ENCODE results near the gene LCE1F. TPM values are rescaled to one million over a fixed set of nuclear protein-coding genes. Genes with fewer than 3 reads are reported as not detected.

The LCE1F gene
- total RNA-seq, 1 donor from 2014 or later, result not detected

DNA sequence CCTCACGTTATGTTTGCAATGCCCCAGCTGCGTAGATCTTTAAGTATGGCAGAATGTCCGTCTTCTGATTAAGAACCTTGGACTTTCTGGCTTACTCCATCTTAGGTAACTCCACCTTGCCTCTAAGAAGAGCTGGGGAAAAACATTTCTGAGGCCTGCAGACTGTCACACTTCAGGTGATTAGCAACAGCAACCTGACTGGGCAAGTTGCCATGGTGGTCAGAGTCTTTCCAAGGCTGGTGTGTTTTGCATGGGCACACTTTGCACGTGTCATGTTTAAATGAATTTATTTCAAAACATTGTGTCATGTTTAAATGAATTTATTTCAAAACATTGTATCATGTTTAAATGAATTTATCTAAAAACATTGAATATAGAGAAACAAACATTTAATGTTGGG lies 16.3 kb upstream of the LCE1F start:
- peaks cover 66% of the 10 kb centered on the region for H3K9me3 Mint-ChIP-seq (ENCODE audit: low read depth)
- no peak overlapping the region for H3K27ac Mint-ChIP-seq
- no peak for TF ChIP-seq CTCF (IDR thresholded peaks at IDR 0.05; ENCODE audit: unreplicated experiment)
- peaks cover 4% of the 10 kb centered on the region for H3K36me3 Mint-ChIP-seq (ENCODE audit: insufficient read depth)
- no peak overlapping the region for H3K4me3 Mint-ChIP-seq (ENCODE audit: low read depth)
- no peak for DNase-seq (ENCODE audit: low spot score, unreplicated experiment)
- no peaks in the 10 kb centered on the region for H3K27me3 Mint-ChIP-seq
- no peaks in the 10 kb centered on the region for H3K4me1 Mint-ChIP-seq (ENCODE audit: low read depth)

GRCh38 chr1:152759453-152760173 lies 15.3 kb upstream of the LCE1F start:
- Mint-ChIP-seq H3K27ac (no peak overlapping the region), H3K36me3 (ENCODE audit: insufficient read depth) (peaks cover 4% of the 10 kb centered on the region), H3K9me3 (ENCODE audit: low read depth) (peaks cover 60% of the 10 kb centered on the region), H3K27me3 (no peaks in the 10 kb centered on the region), H3K4me3 (ENCODE audit: low read depth) (no peak overlapping the region), H3K4me1 (ENCODE audit: low read depth) (no peaks in the 10 kb centered on the region)
- no peak for TF ChIP-seq CTCF (IDR thresholded peaks at IDR 0.05; ENCODE audit: unreplicated experiment)
- no peak for DNase-seq (ENCODE audit: low spot score, unreplicated experiment)

GRCh38 chr1:152760551-152761190 lies 14.3 kb upstream of the LCE1F start:
- Mint-ChIP-seq H3K27me3 (no peaks in the 10 kb centered on the region), H3K27ac (no peak overlapping the region), H3K4me3 (ENCODE audit: low read depth) (no peak overlapping the region), H3K4me1 (ENCODE audit: low read depth) (no peaks in the 10 kb centered on the region), H3K9me3 (ENCODE audit: low read depth) (peaks cover 56% of the 10 kb centered on the region), H3K36me3 (ENCODE audit: insufficient read depth) (peaks cover 4% of the 10 kb centered on the region)
- no peak for TF ChIP-seq CTCF (IDR thresholded peaks at IDR 0.05; ENCODE audit: unreplicated experiment)
- no peak for DNase-seq (ENCODE audit: low spot score, unreplicated experiment)

- no peak for DNase-seq (ENCODE audit: low spot score, unreplicated experiment)
- Mint-ChIP-seq H3K27ac (no peak overlapping the region), H3K4me3 (ENCODE audit: low read depth) (no peak overlapping the region), H3K36me3 (ENCODE audit: insufficient read depth) (peaks cover 4% of the 10 kb centered on the region), H3K4me1 (ENCODE audit: low read depth) (no peaks in the 10 kb centered on the region), H3K27me3 (no peaks in the 10 kb centered on the region), H3K9me3 (ENCODE audit: low read depth) (peaks cover 60% of the 10 kb centered on the region)
- TF ChIP-seq CTCF (IDR thresholded peaks at IDR 0.05; ENCODE audit: unreplicated experiment), result no peak
Measured at GRCh38 chr1:152761609-152762213, 13.2 kb upstream of the LCE1F start.

- Mint-ChIP-seq H3K27me3 (no peaks in the 10 kb centered on the region), H3K4me1 (ENCODE audit: low read depth) (no peaks in the 10 kb centered on the region), H3K4me3 (ENCODE audit: low read depth) (no peak overlapping the region), H3K9me3 (ENCODE audit: low read depth) (peaks cover 63% of the 10 kb centered on the region), H3K27ac (no peak overlapping the region), H3K36me3 (ENCODE audit: insufficient read depth) (peaks cover 4% of the 10 kb centered on the region)
- no peak for TF ChIP-seq CTCF (IDR thresholded peaks at IDR 0.05; ENCODE audit: unreplicated experiment)
- no peak for DNase-seq (ENCODE audit: low spot score, unreplicated experiment)
Measured at GRCh38 chr1:152768847-152769533, 6.0 kb upstream of the LCE1F start.
